ENCODE data around the gene TMEM87A. TPM values are rescaled to one million over a fixed set of nuclear protein-coding genes. Genes with fewer than 3 reads are reported as not detected.

Gene TMEM87A
- total RNA-seq, 1 donor from 2014 or later = 45.2 TPM

GRCh38 chr15:42163291-42163690 is 109.9 kb downstream of the TMEM87A start:
- H3K36me3 ChIP-seq = peaks cover 6 to 87% of the 10 kb centered on the region in 2 donors

More at GRCh38 chr15:42163291-42163690, 109.9 kb downstream of the TMEM87A start:
- TF ChIP-seq CTCF (IDR thresholded peaks at IDR 0.05) = no peak
- no peak for TF ChIP-seq POLR2AphosphoS5 (IDR thresholded peaks at IDR 0.05; ENCODE audit: insufficient read depth in 1 of 2, low read depth in 1 of 2)
- TF ChIP-seq POLR2A (IDR thresholded peaks at IDR 0.05) = no peak
- no peak overlapping the region for H3K4me3 ChIP-seq
- no peak for DNase-seq (ENCODE audit: extremely low spot score in 2 of 2)
- intact Hi-C loops (cut with DNase I) = no loop called here
- H3K9me3 ChIP-seq = no peaks in the 10 kb centered on the region
- no peak overlapping the region for H3K27ac ChIP-seq
- H3K27me3 ChIP-seq = no peaks in the 10 kb centered on the region
- peaks cover 8% of the 10 kb centered on the region for H3K4me1 ChIP-seq

MicroRNA genes within 50 kb of the gene (microRNA counts, 767-probe panel; counts per million panel counts)
- microRNA hsa-miR-627 = 238 to 261 counts per million in 2 donors

Small RNA genes within 50 kb of the gene (microRNA-seq; reads per million reads assigned to microRNA genes)
- gene MIR627 (ENCODE audit: borderline number of aligned reads, borderline replicate concordance) = 10.5 reads per million, percentile 22 among the genes with 10 or more reads in this experiment

Small RNA genes within 50 kb of the gene (small RNA-seq; reads per million reads assigned to genes)
- gene MIR627 = not detected

Other genes with a start within 250 kb of the TMEM87A start
- 26.5 TPM for gene PLA2G4D, start 178.9 kb downstream of the TMEM87A start, total RNA-seq
- gene PLA2G4F, start 116.8 kb downstream of the TMEM87A start, total RNA-seq = 35.1 TPM
- 85.2 TPM for gene VPS39, start 65.1 kb downstream of the TMEM87A start, total RNA-seq
- gene GANC, start 232 bp downstream of the TMEM87A start, total RNA-seq = 23.1 TPM
- 18.4 TPM for gene CAPN3, start 86.1 kb upstream of the TMEM87A start, total RNA-seq
- gene ZNF106, start 217.7 kb upstream of the TMEM87A start, total RNA-seq = 38.1 TPM
- gene SNAP23, start 222.2 kb upstream of the TMEM87A start, total RNA-seq = 60.9 TPM

Data from vagina (tissue), 2 donors.